HG02571 (cell line): ENCODE results near the gene BHLHA15.

Experiments
- ATAC-seq: cut with Tn5 transposase; IDR thresholded peaks from one replicate; pipeline ENCODE4 v1.9.1; 2021; ENCODE audit warnings: mild to moderate bottlenecking, moderate library complexity; ENCODE audit not compliant: unreplicated experiment

Gene BHLHA15

DNA sequence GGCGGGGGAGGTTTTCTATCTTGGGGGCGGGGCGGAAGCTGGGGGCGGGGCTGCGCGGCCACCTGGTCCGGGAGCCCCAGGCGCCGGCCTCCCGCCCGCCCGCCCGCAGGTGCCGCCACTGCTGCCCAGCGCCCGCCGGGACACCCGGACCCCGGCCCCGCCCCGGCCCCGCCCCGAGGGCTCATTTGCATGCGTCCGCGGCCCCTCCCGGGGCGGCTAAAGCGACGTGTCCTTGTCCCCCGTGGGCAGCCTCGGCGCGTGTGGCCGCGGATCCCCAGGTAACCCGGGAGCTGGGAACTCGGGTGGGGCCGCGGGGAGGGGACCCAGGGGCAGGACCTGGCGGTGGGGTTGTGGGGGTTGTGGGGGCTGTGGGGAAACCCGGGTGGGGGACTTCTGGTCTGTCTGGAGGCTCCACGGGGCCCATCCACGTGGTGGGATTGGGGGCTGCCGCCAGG is at the start of gene BHLHA15:
BHLHA15 (plus strand) TSS at position 219 of the 455 bp plus-strand sequence. CDS start 871 bp downstream, outside the sequence.
- peak; percentile 56 for ATAC-seq

GRCh38 chr7:98162758-98163157 is 48.5 kb upstream of the BHLHA15 start:
- ATAC-seq, result no peak

DNA sequence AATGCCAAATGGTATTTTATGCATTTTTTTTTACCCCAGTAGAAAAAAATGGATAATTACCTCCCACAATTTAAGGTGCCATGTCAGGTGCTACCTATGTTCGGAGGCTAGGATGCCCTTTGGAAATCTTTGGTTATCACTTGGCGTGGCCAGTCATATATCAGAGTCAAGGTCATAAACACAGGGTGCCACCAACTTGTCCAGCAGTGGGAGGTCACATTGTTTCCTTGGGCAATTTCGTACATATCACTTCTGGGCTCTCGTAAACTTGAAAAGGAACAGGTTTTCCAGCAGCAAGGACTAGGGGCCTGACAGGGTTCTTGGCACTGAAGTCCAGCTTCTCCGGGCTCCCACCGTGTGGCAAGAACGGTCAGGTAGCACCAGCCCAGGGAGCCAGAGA is 48.0 kb upstream of the BHLHA15 start:
- no peak for ATAC-seq

GRCh38 chr7:98163704-98164494 is 47.3 kb upstream of the BHLHA15 start:
- ATAC-seq, result no peak

DNA sequence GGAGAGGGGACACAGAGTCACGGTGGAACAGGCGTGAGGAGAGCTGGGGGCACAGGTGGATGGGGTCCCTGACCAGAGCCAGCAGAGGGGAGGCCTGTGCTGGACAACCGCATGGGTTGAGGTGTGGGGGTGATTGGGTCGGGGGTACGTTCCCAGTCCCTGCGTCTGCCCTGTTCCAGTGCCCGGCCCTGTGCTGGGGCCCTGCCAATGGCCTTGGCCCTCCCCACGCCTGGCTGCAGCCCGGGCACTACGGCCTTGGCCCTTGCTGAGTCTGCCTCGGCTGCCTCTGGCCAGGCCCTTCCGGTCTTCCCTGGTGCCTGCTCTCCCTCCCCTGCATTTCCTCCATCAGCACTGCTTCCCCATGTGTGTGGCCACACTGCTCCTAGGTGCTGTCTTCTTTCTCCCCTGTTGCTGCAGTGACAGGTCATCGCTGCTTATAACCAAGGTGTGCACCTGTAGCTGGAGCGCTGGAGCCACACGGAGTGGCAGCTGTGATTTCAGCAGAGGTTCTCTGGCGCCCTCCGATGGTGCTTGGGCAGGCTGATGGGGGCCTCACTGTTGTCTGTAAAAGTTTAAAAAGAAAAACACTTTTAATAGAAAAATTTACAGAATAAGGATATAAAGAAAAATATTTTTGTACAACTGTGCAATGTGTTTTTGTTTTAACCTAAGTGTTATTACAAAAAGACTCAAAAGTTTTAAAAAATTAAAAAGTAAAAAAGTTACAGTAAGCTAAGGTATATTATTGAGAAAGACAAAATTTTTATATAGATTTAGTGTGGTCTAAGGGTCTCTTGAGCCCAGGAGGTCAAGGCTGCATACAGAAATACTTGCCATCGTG is 45.2 kb upstream of the BHLHA15 start:
- ATAC-seq, result no peak

DNA sequence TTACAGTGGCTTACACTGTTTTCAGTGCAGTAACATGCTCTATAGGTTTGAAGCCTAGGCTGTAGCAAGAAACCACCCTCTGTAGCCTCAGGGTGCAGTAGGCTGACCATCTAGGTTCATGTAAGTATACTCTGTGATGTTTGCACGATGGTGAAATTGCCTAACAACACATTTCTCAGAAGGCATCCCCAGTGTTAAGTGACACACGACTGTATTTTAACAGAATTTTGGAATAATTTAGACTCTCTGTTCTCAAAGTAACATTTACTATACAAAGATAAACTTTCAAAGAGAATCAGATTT is 44.6 kb upstream of the BHLHA15 start:
- ATAC-seq, result no peak

DNA sequence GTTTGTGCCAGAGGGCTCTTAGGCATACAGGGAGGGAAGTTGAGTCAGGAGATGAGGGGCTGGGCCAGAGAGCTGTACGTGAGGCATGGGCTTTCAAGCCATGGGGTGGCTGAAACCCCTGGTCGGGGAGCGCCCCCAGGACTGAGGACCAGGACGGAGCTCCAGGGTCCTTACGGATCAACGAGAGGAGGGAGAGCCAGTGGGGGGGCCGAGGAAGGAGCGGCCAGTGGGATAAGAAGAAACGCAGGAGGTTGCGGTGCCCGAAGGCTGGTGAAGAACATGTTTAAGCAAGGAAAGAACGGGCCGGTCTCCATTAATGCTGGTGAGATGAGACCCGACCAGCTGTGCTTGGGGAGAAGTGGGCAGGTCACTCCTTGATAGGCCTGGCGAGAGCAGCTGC is 43.6 kb upstream of the BHLHA15 start:
- no peak for ATAC-seq

- ATAC-seq, result peak; percentile 54
These were observed 42.9 kb upstream of the BHLHA15 start for GRCh38 chr7:98168181-98168903.

DNA sequence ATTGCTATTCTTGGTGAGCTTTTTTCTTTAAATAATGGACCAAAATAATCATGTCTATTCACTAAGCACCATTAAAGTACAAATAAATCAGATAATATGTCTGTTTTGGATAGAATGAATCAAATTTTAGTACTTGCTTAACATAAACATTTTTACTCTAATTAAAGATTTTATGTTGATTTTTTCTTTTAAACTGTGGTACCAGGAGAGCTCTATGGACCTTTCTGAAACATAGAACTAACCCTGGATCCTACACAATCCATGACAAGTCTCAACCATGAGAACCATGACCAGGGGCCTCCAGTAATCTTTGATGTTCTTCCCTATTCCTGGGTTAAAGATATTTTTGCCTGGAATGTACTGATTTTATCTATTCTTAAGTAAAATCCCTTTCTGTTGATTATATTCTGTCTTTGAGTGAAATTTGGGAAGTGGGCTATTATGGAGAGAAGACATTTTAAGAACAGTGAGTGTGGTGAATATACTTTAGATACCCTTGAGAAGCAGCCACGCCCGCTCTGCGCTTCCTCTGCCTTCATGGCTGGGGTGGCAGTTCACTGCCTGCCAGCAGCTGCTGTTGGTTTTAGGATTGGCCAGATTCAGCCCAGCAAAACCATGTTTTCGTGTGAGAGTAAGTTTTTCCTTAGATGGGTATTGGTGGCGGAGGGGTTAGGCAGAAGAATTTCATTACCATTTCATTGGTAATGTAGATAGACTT is 42.2 kb upstream of the BHLHA15 start:
- ATAC-seq, result no peak

GRCh38 chr7:98170966-98171365 is 40.3 kb upstream of the BHLHA15 start:
- ATAC-seq, result no peak

GRCh38 chr7:98171449-98171848 is 39.8 kb upstream of the BHLHA15 start:
- ATAC-seq, result no peak

GRCh38 chr7:98174334-98175259 is 36.6 kb upstream of the BHLHA15 start:
- no peak for ATAC-seq

GRCh38 chr7:98175260-98175940 is 35.8 kb upstream of the BHLHA15 start:
- no peak for ATAC-seq

- ATAC-seq, result no peak
These were observed 33.7 kb upstream of the BHLHA15 start for GRCh38 chr7:98177553-98177952.

GRCh38 chr7:98178321-98178720 is 32.9 kb upstream of the BHLHA15 start:
- no peak for ATAC-seq

GRCh38 chr7:98178762-98179490 is 32.3 kb upstream of the BHLHA15 start:
- ATAC-seq, result no peak

- no peak for ATAC-seq
These were observed 30.5 kb upstream of the BHLHA15 start for GRCh38 chr7:98180751-98181150.

- ATAC-seq, result no peak
These were observed 26.1 kb upstream of the BHLHA15 start for GRCh38 chr7:98185101-98185500.
